Left lobe of liver (tissue), 2 donors: ENCODE measurements around the gene PRAMEF2. TPM values are rescaled to one million over a fixed set of nuclear protein-coding genes. Genes with fewer than 3 reads are reported as not detected.
A peak's percentile ranks its signal among the peaks of the same experiment; 100 is the strongest.
"Not testable (repeated sequence)": the region's sequence is repeated elsewhere in the genome, so short reads cannot be mapped to it uniquely, and the experiment has no call there.

Experiments
- ATAC-seq: fragments of 200-7000 bp; cut with Tn5 transposase; one replicate; pipeline ENCODE4 v1.9.1; 2020; ENCODE audit warnings: mild to moderate bottlenecking, moderate library complexity
- DNase-seq: peaks from one replicate; pipeline ENCODE4 v3.0.0-alpha.2; 2020; ENCODE audit warnings: low spot score
- total RNA-seq: library from RNA; stranded (reverse); gene quantifications from one replicate; pipeline ENCODE4 v1.2.1, GENCODE V29; 2021
- donor health status: DM: no; HTN: no; CAD: no; lungs with moderate emphysema.
- donor health status: DM: no; HTN: yes; CAD: no.

PRAMEF2 gene, protein sequence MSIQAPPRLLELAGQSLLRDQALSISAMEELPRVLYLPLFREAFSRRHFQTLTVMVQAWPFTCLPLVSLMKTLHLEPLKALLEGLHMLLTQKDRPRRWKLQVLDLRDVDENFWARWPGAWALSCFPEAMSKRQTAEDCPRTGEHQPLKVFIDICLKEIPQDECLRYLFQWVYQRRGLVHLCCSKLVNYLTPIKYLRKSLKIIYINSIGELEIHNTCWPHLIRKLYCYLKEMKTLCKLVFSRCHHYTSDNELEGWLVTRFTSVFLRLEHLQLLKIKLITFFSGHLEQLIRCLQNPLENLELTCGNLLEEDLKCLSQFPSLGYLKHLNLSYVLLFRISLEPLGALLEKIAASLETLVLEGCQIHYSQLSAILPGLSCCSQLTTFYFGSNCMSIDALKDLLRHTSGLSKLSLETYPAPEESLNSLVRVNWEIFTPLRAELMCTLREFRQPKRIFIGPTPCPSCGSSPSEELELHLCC
- not detected for total RNA-seq

DNA sequence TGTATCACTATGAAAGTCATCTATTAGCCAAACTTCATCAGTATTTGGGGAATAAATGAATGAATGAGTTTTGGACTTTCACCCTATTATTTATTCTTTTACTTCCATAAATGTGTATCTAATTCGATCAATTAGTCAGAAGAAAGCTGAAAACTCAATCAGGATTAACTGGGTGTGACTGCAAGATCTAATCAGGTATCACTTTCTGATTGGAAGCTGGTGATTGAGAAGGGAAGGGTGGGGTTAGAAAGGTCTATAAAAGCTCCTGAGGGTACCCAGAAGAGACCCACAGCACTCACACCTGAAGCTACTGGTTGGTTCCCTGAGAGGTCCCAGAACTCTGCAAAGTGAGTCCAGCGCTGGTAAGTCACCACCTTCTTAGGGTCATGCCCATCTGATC is at the start of gene PRAMEF2:
Gene PRAMEF2, plus strand, starts transcription at position 301 of the 400 bp plus-strand sequence. CDS start 1,924 bp downstream, outside the sequence.
- not testable (repeated sequence) for DNase-seq, ATAC-seq

GRCh38 chr1:12809933-12810332 is 47.0 kb upstream of the PRAMEF2 start:
- ATAC-seq (no peak), DNase-seq (no peak)

- DNase-seq (no peak), ATAC-seq (no peak)
Observed at GRCh38 chr1:12810691-12811408, 46.0 kb upstream of the PRAMEF2 start.

- no peak for ATAC-seq
- no peak for DNase-seq
Observed at GRCh38 chr1:12811409-12811784, 45.5 kb upstream of the PRAMEF2 start.

- not testable (repeated sequence) for ATAC-seq, DNase-seq
Observed at GRCh38 chr1:12819061-12819460, 37.8 kb upstream of the PRAMEF2 start.

DNA sequence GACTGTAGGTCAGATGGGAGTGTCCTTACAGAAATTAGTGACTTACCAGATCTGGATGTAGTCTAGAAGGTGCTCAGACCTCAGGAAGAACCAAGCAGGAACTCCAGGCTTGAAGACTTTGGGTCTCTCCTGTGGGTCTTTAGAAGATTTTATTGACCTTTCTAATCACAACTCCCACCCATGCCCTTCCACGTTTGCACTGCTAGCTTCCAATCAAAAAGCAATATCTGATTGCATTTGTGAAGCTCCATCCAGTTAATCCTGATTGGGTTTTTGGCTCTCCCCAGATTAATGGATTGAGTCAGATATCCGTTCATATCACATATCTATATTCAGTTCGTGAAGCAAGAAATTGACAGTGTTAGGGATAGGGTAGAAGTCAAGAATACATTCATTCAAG is 25.6 kb upstream of the PRAMEF2 start, which contains the start of gene PRAMEF11:
Gene PRAMEF11, minus strand, starts transcription at position 101 of the 400 bp plus-strand sequence. CDS start 2,621 bp downstream, outside the sequence.
- DNase-seq, result not testable (repeated sequence)

DNA sequence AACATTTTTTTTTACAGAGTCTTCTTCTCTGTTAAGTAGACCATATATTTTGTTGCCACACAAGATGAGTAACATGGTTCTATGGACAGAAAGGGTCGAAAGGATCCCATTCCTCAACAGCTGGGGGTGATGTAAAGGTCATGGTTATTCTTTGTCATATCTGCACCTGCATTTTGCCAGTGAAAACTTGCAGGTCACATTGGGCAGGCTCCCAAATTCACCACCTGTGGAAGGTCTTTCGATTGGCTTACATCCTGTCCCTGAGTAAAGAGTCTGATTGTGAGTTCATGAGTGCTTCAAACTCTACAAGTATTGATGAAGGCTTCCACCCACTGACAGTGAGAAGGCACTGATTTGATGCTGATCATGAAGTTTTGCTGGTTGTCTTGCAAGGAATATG is 23.6 kb upstream of the PRAMEF2 start:
- not testable (repeated sequence) for ATAC-seq, DNase-seq

More for the DNA sequence above, 25.6 kb upstream of the PRAMEF2 start, which contains the start of gene PRAMEF11:
- not testable (repeated sequence) for ATAC-seq

GRCh38 chr1:12848620-12849019 is 8.3 kb upstream of the PRAMEF2 start, which contains the start of gene HNRNPCL1:
Gene HNRNPCL1, minus strand, starts transcription at chr1:12848720. Its CDS starts 431 bp downstream, at chr1:12848289.
- not testable (repeated sequence) for DNase-seq, ATAC-seq

GRCh38 chr1:12851779-12852178 is 5.1 kb upstream of the PRAMEF2 start:
- DNase-seq (no peak), ATAC-seq (no peak)

GRCh38 chr1:12863131-12863880 is 6.4 kb downstream of the PRAMEF2 start:
- DNase-seq, ATAC-seq: not testable (repeated sequence)

DNA sequence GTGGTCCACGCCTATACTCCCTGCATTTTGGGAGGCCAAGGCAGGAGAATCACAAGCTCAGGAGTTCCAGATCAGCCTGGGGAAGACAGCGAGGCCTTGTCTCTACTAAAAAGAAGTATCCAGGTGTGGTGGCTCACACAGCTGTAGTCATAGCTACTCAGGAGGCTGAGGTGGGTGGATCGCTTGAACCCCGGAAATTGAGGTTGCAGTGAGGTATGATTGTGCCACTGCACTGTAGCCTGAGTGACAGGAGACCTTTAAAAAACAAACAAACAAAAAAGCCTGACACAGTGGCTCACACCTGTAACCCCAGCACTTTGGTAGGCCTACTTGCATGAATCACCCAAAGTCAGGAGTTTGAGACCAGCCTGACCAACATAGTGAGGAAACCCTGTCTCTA is 21.6 kb downstream of the PRAMEF2 start:
- DNase-seq, ATAC-seq: not testable (repeated sequence)

DNA sequence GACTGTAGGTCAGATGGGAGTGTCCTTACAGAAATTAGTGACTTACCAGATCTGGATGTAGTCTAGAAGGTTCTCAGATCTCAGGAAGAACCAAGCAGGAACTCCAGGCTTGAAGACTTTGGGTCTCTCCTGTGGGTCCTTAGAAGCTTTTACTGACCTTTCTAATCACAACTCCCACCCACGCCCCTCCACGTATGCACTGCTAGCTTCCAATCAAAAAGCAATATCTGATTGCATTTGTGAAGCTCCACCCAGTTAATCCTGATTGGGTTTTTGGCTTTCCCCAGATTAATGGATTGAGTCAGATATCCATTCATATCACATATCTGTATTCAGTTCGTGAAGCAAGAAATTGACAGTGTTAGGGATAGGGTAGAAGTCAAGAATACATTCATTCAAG is 29.2 kb downstream of the PRAMEF2 start, which contains the start of gene PRAMEF4:
Gene PRAMEF4, minus strand, starts transcription at position 101 of the 400 bp plus-strand sequence. CDS start 2,807 bp downstream, outside the sequence.
- not testable (repeated sequence) for ATAC-seq, DNase-seq

DNA sequence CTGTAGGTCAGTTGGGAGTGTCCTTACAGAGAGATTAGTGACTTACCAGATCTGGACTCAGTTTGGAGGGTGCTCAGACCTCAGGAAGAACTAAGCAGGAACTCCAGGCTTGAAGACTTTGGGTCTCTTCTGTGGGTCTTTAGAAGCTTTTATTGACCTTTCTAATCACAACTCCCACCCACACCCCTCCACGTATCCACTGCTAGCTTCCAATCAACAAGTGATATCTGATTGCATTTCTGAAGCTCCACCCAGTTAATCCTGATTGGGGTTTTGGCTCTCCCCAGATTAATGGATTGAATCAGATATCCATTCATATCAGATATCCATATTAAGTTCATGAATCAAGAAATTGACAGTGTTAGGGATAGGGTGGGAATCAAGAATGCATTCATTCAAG is 41.3 kb downstream of the PRAMEF2 start, which contains the start of gene PRAMEF10:
Gene PRAMEF10, minus strand, starts transcription at position 101 of the 400 bp plus-strand sequence. CDS start 2,423 bp downstream, outside the sequence.
- ATAC-seq, DNase-seq: not testable (repeated sequence)

- DNase-seq, result not testable (repeated sequence)
- ATAC-seq, result peak; percentile 57
Observed at GRCh38 chr1:12899186-12899585, 42.3 kb downstream of the PRAMEF2 start.

DNA sequence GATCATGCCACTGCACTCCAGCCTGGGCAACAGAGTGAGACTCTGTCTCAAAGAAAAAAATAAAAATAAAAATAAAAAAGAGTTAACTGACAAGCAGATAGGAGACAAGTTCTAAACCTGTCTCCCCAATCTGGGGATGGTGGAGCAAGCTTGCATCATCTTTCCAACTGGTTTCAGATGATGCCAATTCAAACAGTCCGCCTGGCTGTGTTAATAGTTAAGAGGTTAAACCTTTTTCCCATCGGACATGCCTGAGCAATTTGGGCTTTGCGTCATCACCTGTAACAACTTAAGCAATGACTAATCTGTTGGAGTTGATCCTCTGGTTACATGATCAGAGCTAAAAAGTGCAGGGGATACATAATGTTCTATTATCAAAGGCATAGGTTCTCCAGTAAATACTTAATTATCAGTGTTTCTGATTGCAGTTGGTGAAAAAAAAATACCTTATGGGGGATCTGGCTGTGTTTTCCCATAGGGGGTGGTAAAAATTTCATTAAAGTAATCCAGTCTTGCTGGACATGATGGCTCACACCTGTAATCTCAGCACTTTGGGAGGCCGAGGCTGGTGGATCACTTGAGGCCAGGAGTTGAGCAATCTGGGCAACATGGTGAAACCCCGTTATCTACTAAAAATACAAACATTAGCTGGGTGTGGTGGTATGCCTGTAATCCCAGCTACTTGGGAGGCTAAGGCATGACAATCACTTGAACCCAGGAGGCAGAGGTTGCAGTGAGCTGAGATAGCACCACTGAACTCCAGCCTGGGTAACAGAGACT is 47.1 kb downstream of the PRAMEF2 start:
- peak; percentile 81 for DNase-seq
- ATAC-seq, result peak; percentile 95
